SK-N-SH treated with all-trans-retinoic acid at 6 μM for 48 hours (cell line): ENCODE data around the gene C20orf144.

Experiments used
- BACH2 ChIP-seq: fragments of 250-450 bp; sonication (Bioruptor Pico); IDR thresholded peaks from 2 replicates; pipeline ENCODE4 v1.9.0; 2021; ENCODE audit warnings: mild to moderate bottlenecking, borderline replicate concordance
- CSDC2 ChIP-seq: fragments of 250-450 bp; sonication (Bioruptor Pico); IDR thresholded peaks from 2 replicates; pipeline ENCODE4 v1.5.0; 2020; ENCODE audit warnings: mild to moderate bottlenecking, moderate library complexity
- GLIS3 ChIP-seq: fragments of 250-450 bp; sonication (Bioruptor Pico); IDR thresholded peaks from 2 replicates; pipeline ENCODE4 v1.5.0; 2020; ENCODE audit warnings: mild to moderate bottlenecking, moderate library complexity
- ISL1 ChIP-seq: fragments of 250-450 bp; sonication (Bioruptor Pico); IDR thresholded peaks from 2 replicates; pipeline ENCODE4 v2.1.2; 2022; ENCODE audit warnings: mild to moderate bottlenecking, moderate library complexity
- OSR1 ChIP-seq: fragments of 250-450 bp; sonication (Bioruptor Pico); IDR thresholded peaks from 2 replicates; pipeline ENCODE4 v1.8.0; 2022; ENCODE audit warnings: moderate library complexity, mild to moderate bottlenecking, inconsistent platforms
- RARB ChIP-seq: fragments of 250-450 bp; sonication (Bioruptor Pico); IDR thresholded peaks from 2 replicates; pipeline ENCODE4 v1.8.0; 2021; ENCODE audit warnings: mild to moderate bottlenecking, moderate library complexity
- SNAI2 ChIP-seq: fragments of 250-450 bp; sonication (Bioruptor Pico); IDR thresholded peaks from 2 replicates; pipeline ENCODE4 v1.5.0; 2020; ENCODE audit warnings: mild to moderate bottlenecking, moderate library complexity
- TCF4 ChIP-seq: fragments of 250-450 bp; sonication (Bioruptor Pico); IDR thresholded peaks from 2 replicates; pipeline ENCODE4 v1.8.0; 2021; ENCODE audit warnings: mild to moderate bottlenecking, moderate library complexity, borderline replicate concordance
- ZNF70 ChIP-seq: fragments of 450-650 bp; formaldehyde crosslinking; IDR thresholded peaks from 2 replicates; pipeline ENCODE4 v1.5.0; 2020; ENCODE audit warnings: mild to moderate bottlenecking, moderate library complexity
- TF ChIP-seq, protein P1 (sequence below): fragments of 250-450 bp; sonication (Bioruptor Pico); IDR thresholded peaks from 2 replicates; pipeline ENCODE4 v1.8.0; 2020; ENCODE audit warnings: mild to moderate bottlenecking, moderate library complexity, borderline replicate concordance
- TF ChIP-seq, protein P2 (sequence below): fragments of 250-450 bp; sonication (Bioruptor Pico); IDR thresholded peaks from 2 replicates; pipeline ENCODE4 v1.5.1; 2020; ENCODE audit warnings: low read depth, mild to moderate bottlenecking, moderate library complexity

DNA sequence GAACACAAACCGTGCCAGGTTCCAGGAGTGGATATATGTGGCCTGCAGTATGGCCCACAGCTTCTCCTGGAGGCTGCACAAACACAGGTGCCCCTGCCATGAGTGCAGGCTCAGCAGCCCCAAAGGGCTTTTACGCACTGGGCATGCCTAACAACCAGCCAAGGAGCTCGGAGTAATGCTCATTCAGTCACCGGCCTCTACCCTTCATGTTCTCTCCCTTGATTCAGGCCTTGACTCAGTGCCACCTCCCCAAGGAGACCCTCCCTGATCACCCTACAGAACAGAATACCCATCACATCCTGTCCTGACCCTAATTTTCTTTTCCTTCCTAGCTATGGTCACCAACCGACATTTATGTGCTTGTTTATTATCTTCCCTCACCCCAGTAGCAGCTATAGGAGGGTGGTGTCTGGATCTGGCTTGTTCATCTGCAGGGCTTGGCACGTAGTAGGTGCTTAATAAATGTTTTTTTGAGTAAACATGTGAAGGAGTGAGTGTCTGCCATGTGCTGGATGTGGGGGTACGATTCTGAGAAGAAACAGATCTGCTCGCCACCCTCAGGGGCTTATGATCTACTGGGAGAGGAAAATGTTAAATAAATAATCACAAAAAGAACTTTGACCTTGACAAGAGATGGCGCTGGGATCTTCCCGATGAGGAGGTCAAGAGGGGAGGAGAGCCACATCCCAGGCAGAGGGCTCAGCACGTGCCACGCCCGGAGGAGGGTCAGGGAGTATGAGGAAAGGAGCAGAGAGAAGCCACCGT lies 48.7 kb downstream of the C20orf144 start:
- no peak for TF ChIP-seq ISL1 (CRISPR knock-in tag)
- TF ChIP-seq, protein P1, sequence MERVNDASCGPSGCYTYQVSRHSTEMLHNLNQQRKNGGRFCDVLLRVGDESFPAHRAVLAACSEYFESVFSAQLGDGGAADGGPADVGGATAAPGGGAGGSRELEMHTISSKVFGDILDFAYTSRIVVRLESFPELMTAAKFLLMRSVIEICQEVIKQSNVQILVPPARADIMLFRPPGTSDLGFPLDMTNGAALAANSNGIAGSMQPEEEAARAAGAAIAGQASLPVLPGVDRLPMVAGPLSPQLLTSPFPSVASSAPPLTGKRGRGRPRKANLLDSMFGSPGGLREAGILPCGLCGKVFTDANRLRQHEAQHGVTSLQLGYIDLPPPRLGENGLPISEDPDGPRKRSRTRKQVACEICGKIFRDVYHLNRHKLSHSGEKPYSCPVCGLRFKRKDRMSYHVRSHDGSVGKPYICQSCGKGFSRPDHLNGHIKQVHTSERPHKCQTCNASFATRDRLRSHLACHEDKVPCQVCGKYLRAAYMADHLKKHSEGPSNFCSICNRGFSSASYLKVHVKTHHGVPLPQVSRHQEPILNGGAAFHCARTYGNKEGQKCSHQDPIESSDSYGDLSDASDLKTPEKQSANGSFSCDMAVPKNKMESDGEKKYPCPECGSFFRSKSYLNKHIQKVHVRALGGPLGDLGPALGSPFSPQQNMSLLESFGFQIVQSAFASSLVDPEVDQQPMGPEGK (CRISPR knock-in tag) = no peak
- TF ChIP-seq CSDC2 = no peak
- TF ChIP-seq TCF4 (CRISPR knock-in tag) = no peak
- TF ChIP-seq GLIS3 (CRISPR knock-in tag) = no peak
- TF ChIP-seq OSR1 (CRISPR knock-in tag) = no peak
- no peak for TF ChIP-seq ZNF70 (CRISPR knock-in tag)
- no peak for TF ChIP-seq SNAI2 (CRISPR knock-in tag)
- TF ChIP-seq, protein P2, sequence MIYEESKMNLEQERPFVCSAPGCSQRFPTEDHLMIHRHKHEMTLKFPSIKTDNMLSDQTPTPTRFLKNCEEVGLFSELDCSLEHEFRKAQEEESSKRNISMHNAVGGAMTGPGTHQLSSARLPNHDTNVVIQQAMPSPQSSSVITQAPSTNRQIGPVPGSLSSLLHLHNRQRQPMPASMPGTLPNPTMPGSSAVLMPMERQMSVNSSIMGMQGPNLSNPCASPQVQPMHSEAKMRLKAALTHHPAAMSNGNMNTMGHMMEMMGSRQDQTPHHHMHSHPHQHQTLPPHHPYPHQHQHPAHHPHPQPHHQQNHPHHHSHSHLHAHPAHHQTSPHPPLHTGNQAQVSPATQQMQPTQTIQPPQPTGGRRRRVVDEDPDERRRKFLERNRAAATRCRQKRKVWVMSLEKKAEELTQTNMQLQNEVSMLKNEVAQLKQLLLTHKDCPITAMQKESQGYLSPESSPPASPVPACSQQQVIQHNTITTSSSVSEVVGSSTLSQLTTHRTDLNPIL (CRISPR knock-in tag) = no peak
- no peak for TF ChIP-seq BACH2 (CRISPR knock-in tag)
- no peak for TF ChIP-seq RARB
